Nephron progenitor cell (in vitro differentiated cells): ENCODE results near the gene HK2.

Source experiments
- DNase-seq: peaks from one replicate; pipeline ENCODE4 v3.0.0; 2021
- H3K27ac Mint-ChIP-seq: 2 replicates; pipeline ENCODE4 v1.8.0; 2021; ENCODE audit warnings: mild to moderate bottlenecking, moderate library complexity, mixed read lengths
- H3K27me3 Mint-ChIP-seq: 2 replicates; pipeline ENCODE4 v1.8.0; 2021; ENCODE audit warnings: mild to moderate bottlenecking, low read depth, mixed read lengths; ENCODE audit not compliant: poor library complexity
- H3K36me3 Mint-ChIP-seq: 2 replicates; pipeline ENCODE4 v1.8.0; 2021; ENCODE audit warnings: low read depth, mixed read lengths
- H3K4me1 Mint-ChIP-seq: 2 replicates; pipeline ENCODE4 v1.8.0; 2021; ENCODE audit warnings: mixed read lengths
- H3K4me3 Mint-ChIP-seq: 2 replicates; pipeline ENCODE4 v1.8.0; 2021; ENCODE audit warnings: mild to moderate bottlenecking, moderate library complexity, mixed read lengths
- H3K9me3 Mint-ChIP-seq: 2 replicates; pipeline ENCODE4 v1.8.0; 2021; ENCODE audit warnings: mild to moderate bottlenecking, moderate library complexity, mixed read lengths
- TF ChIP-seq, protein P1 (sequence below): fragments of 200-600 bp; sonication (generic); IDR thresholded peaks from 2 replicates; pipeline ENCODE4 v1.5.0; 2021; ENCODE audit warnings: antibody characterized with exemption

Gene HK2

DNA sequence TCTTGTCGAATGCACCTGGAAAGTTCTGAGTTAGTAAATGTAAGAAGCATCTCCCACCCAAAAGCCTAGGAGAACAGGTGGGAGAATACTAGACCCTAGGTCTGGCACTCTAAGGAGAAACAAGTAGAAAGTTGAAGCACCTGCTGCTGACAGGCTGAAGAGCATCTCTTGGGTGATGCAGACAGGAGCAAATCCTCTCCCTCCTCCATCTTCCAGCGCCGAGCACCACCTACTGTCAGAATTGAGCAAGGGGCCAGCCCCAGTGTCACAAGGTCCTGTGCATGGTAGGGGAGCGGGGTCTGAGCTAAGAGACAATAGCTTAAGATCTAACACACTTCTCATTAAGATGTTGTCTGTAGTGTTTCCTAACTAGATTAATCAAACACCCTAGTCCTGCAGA is 52.9 kb downstream of the HK2 start:
- peaks cover 11% of the 10 kb centered on the region for H3K27me3 Mint-ChIP-seq
- no peaks in the 10 kb centered on the region for H3K4me1 Mint-ChIP-seq
- H3K27ac Mint-ChIP-seq, result no peak overlapping the region
- no peak overlapping the region for H3K4me3 Mint-ChIP-seq
- TF ChIP-seq, protein P1, sequence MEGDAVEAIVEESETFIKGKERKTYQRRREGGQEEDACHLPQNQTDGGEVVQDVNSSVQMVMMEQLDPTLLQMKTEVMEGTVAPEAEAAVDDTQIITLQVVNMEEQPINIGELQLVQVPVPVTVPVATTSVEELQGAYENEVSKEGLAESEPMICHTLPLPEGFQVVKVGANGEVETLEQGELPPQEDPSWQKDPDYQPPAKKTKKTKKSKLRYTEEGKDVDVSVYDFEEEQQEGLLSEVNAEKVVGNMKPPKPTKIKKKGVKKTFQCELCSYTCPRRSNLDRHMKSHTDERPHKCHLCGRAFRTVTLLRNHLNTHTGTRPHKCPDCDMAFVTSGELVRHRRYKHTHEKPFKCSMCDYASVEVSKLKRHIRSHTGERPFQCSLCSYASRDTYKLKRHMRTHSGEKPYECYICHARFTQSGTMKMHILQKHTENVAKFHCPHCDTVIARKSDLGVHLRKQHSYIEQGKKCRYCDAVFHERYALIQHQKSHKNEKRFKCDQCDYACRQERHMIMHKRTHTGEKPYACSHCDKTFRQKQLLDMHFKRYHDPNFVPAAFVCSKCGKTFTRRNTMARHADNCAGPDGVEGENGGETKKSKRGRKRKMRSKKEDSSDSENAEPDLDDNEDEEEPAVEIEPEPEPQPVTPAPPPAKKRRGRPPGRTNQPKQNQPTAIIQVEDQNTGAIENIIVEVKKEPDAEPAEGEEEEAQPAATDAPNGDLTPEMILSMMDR, result no peak
- DNase-seq, result no peak
- peaks cover 88% of the 10 kb centered on the region for H3K36me3 Mint-ChIP-seq
- no peaks in the 10 kb centered on the region for H3K9me3 Mint-ChIP-seq

DNA sequence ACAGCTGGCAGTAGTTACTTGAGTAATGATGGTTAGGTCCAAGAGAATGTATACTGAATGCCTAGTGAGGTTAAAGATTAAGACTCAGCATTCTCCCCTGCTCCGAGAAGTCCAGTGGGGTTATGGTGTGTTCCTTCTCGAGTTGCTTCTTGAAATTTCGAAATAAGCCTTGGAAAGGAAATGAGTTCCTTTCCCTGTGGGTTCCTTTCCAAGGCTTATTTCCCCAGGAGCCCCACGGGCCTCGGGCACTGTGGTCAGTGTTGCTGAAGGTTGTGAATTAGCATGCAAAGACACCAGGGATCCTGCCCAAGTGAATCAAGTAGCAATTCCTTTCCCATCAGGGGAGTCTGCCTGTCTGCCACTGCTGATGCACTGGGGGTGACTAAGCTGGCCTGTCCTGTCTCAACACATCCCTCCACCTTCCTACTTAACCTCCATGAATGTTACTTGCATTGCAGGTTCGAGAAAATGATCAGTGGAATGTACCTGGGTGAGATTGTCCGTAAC is 53.6 kb downstream of the HK2 start:
- H3K27me3 Mint-ChIP-seq, result peaks cover 11% of the 10 kb centered on the region
- no peak for DNase-seq
- H3K36me3 Mint-ChIP-seq, result peaks cover 89% of the 10 kb centered on the region
- H3K4me3 Mint-ChIP-seq, result no peak overlapping the region
- no peak overlapping the region for H3K27ac Mint-ChIP-seq
- H3K9me3 Mint-ChIP-seq, result no peaks in the 10 kb centered on the region
- TF ChIP-seq, protein P1, result no peak
- no peaks in the 10 kb centered on the region for H3K4me1 Mint-ChIP-seq

DNA sequence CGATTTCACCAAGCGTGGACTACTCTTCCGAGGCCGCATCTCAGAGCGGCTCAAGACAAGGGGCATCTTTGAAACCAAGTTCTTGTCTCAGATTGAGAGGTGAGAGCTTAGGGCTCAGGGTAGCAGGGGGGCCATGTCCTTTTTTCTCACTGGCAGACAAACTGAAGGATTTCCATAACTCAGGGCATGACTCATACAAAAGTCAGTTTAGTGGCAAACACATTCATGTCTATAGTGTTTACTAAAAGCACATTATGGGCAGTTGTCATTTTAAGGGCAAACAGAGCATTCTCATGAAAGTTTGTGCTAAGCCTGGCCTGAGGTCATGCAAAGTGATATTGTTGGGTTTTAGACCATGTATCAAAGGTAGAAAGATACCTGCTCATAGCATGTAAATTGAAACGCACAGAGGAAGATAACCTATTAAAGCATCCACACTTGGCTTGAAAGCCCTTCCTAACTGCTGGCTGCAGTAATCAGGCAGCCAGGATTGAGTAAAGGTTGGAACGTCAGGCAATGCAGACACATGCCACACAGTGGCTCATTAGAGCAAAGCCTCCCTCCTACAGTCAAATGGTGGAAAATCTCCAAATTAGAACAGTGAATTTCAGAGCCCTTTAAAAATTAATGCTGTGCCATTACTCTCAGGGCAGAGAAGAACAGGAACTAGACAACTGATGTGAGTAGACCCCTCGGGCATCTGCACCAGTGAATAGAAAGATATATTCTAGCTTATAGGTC is 54.2 kb downstream of the HK2 start:
- Mint-ChIP-seq H3K9me3 (no peaks in the 10 kb centered on the region), H3K4me3 (no peak overlapping the region), H3K27ac (no peak overlapping the region), H3K4me1 (no peaks in the 10 kb centered on the region), H3K36me3 (peaks cover 89% of the 10 kb centered on the region), H3K27me3 (peaks cover 8% of the 10 kb centered on the region)
- no peak for DNase-seq
- TF ChIP-seq, protein P1, result no peak

DNA sequence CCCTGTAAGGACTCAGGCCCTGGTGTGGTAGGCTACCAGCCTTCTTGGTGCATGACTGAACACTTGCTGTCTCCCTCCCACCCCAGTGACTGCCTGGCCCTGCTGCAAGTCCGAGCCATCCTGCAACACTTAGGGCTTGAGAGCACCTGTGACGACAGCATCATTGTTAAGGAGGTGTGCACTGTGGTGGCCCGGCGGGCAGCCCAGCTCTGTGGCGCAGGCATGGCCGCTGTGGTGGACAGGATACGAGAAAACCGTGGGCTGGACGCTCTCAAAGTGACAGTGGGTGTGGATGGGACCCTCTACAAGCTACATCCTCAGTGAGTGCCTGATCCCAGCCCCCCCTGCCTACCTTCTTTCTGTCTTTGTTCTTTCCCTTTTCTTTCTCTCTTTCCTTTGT is 55.2 kb downstream of the HK2 start:
- TF ChIP-seq, protein P1, result no peak
- Mint-ChIP-seq H3K27me3 (peaks cover 8% of the 10 kb centered on the region), H3K4me3 (no peak overlapping the region), H3K9me3 (no peaks in the 10 kb centered on the region), H3K4me1 (no peaks in the 10 kb centered on the region), H3K27ac (no peak overlapping the region), H3K36me3 (peaks cover 96% of the 10 kb centered on the region)
- DNase-seq, result no peak

DNA sequence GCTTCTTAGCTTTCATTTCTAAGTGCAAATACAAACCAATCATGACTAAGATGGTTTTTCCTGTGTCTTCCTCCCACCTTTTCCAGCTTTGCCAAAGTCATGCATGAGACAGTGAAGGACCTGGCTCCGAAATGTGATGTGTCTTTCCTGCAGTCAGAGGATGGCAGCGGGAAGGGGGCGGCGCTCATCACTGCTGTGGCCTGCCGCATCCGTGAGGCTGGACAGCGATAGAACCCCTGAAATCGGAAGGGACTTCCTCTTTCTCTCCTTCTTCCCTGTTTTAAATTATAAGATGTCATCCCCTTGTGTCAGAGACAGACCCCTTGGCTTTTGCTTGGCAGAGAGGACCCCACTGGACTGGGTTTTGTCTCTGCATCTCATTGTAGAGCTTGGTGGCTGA is 56.8 kb downstream of the HK2 start:
- Mint-ChIP-seq H3K27ac (peak overlapping the region; percentile 66), H3K36me3 (peaks cover 96% of the 10 kb centered on the region), H3K27me3 (peaks cover 8% of the 10 kb centered on the region), H3K9me3 (peaks cover 5% of the 10 kb centered on the region), H3K4me3 (no peak overlapping the region), H3K4me1 (no peaks in the 10 kb centered on the region)
- TF ChIP-seq, protein P1, result no peak
- DNase-seq, result no peak
